ENCODE results near the gene SYS1.

SYS1 gene

GRCh38 chr20:45374101-45374467 is 11.1 kb downstream of the SYS1 start:
- TF ChIP-seq, protein P1, sequence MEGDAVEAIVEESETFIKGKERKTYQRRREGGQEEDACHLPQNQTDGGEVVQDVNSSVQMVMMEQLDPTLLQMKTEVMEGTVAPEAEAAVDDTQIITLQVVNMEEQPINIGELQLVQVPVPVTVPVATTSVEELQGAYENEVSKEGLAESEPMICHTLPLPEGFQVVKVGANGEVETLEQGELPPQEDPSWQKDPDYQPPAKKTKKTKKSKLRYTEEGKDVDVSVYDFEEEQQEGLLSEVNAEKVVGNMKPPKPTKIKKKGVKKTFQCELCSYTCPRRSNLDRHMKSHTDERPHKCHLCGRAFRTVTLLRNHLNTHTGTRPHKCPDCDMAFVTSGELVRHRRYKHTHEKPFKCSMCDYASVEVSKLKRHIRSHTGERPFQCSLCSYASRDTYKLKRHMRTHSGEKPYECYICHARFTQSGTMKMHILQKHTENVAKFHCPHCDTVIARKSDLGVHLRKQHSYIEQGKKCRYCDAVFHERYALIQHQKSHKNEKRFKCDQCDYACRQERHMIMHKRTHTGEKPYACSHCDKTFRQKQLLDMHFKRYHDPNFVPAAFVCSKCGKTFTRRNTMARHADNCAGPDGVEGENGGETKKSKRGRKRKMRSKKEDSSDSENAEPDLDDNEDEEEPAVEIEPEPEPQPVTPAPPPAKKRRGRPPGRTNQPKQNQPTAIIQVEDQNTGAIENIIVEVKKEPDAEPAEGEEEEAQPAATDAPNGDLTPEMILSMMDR (IDR thresholded peaks at IDR 0.05; ENCODE audit: extremely low read depth, missing control alignments): no peak
- no peak for DNase-seq (ENCODE audit: low spot score)

- no peak for DNase-seq (ENCODE audit: low spot score)
These were observed 12.0 kb downstream of the SYS1 start for GRCh38 chr20:45374966-45375365.

DNA sequence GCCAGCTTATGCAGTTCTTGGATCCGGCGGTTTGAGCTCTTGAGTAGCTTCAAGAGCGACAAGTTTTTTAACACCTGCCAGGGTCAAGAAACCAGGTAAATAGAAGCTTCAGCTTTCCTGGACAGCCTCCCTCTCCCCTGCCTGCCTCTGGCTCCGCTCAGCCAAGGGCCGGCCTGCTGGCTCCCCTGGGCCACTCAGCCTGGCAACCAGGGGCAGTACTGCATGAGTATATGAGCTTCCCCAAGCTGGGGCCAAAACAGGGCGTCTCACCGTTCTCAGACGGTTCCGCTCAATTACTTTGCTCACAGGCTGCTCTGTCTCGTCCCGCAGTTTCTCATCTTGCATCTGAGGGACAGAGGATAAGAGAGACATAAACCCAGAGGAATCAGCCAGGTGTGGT is 14.3 kb downstream of the SYS1 start:
- TF ChIP-seq, protein P1 (IDR thresholded peaks at IDR 0.05; ENCODE audit: extremely low read depth, missing control alignments): no peak
- no peak for DNase-seq (ENCODE audit: low spot score)

More at GRCh38 chr20:45374966-45375365, 12.0 kb downstream of the SYS1 start:
- TF ChIP-seq, protein P1 (IDR thresholded peaks at IDR 0.05; ENCODE audit: extremely low read depth, missing control alignments): no peak

DNA sequence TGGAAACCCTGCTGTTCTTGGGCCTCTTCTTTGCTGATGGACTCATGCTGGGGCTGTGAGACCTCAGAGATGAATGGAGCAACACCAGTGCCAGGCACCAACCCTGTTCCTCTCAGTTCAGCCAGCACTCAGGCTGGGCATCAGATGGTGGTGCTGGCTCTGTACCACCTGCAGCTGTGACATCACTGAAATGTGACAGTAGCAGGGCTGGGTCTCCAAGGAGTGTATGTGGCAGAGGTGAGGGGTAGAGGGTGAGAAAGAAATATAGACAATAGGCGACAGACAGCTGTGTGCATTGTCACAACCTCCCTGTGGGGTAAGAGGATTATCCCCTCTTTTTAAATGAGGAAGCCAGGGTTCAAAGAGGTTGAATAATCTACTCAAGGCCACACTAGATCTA is 15.2 kb downstream of the SYS1 start, which contains the start of gene TP53TG5:
Gene TP53TG5, minus strand, starts transcription at position 135 of the 400 bp plus-strand sequence. Its CDS starts 89 bp downstream, at position 46.
- no peak for DNase-seq (ENCODE audit: low spot score)
- TF ChIP-seq, protein P1 (IDR thresholded peaks at IDR 0.05; ENCODE audit: extremely low read depth, missing control alignments): no peak

GRCh38 chr20:45387274-45387673 is 24.3 kb downstream of the SYS1 start:
- TF ChIP-seq, protein P1 (IDR thresholded peaks at IDR 0.05; ENCODE audit: extremely low read depth, missing control alignments): no peak
- DNase-seq (ENCODE audit: low spot score): no peak

- TF ChIP-seq, protein P1 (IDR thresholded peaks at IDR 0.05; ENCODE audit: extremely low read depth, missing control alignments): no peak
- DNase-seq (ENCODE audit: low spot score): no peak
These were observed 28.0 kb downstream of the SYS1 start for GRCh38 chr20:45390931-45391330.

- TF ChIP-seq, protein P1 (IDR thresholded peaks at IDR 0.05; ENCODE audit: extremely low read depth, missing control alignments): no peak
- DNase-seq (ENCODE audit: low spot score): no peak
These were observed 28.6 kb downstream of the SYS1 start for GRCh38 chr20:45391559-45391958.
